Keratinocyte (primary cell): ENCODE measurements around the gene FHIT. TPM values are rescaled to one million over a fixed set of nuclear protein-coding genes. Genes with fewer than 3 reads are reported as not detected.

Experiments
- DNase-seq: peaks from one replicate; pipeline ENCODE4 v3.0.0-alpha.2; 2011; ENCODE audit warnings: low read depth, missing footprints, low spot score
- FAIRE-seq: peaks from 2 replicates; lab custom pipeline; 2011; peaks lifted over from hg19 to GRCh38; lab: Jason Lieb, UNC
- H2AFZ ChIP-seq: 2 replicates; pipeline ENCODE4 v1.6.0; 2012; ENCODE audit warnings: low read length, control low read depth, inconsistent platforms; ENCODE audit not compliant: control insufficient read depth
- H3K27ac ChIP-seq: 2 replicates; pipeline ENCODE4 v1.5.1; 2011; ENCODE audit warnings: low read length; ENCODE audit not compliant: control insufficient read depth, insufficient read depth
- H3K27me3 ChIP-seq: 3 replicates; pipeline ENCODE4 v1.6.0; 2011; ENCODE audit warnings: low read length; ENCODE audit not compliant: control insufficient read depth, insufficient read depth; ENCODE audit errors: extremely low read depth
- H3K36me3 ChIP-seq, 2 experiments: 2 replicates in 1 of 2; 3 replicates in 1 of 2; pipeline ENCODE4 v1.5.1; 2011; ENCODE audit warnings: low read length in 2 of 2, mild to moderate bottlenecking in 1 of 2; ENCODE audit not compliant: control insufficient read depth in 2 of 2, insufficient read depth in 2 of 2; ENCODE audit errors: extremely low read depth in 1 of 2
- H3K4me1 ChIP-seq: 3 replicates; pipeline ENCODE4 v1.5.1; 2011; ENCODE audit warnings: low read length; ENCODE audit not compliant: control insufficient read depth, insufficient read depth; ENCODE audit errors: extremely low read depth
- H3K4me2 ChIP-seq: 3 replicates; pipeline ENCODE4 v1.6.0; 2011; ENCODE audit warnings: low read depth, low read length; ENCODE audit not compliant: control insufficient read depth, insufficient read depth; ENCODE audit errors: extremely low read depth
- H3K4me3 ChIP-seq, 3 experiments: fragments of 200-600 bp in 1 of 3; sonication (generic) in 1 of 3; 2 replicates in 2 of 3; 3 replicates in 1 of 3; pipeline ENCODE4 v1.5.1; 2011 to 2016; ENCODE audit warnings: low read length in 3 of 3, mild to moderate bottlenecking in 3 of 3, control low read depth in 2 of 3, inconsistent platforms in 1 of 3, low read depth in 1 of 3, mixed read lengths in 1 of 3, mixed run types in 1 of 3, moderate library complexity in 1 of 3; ENCODE audit not compliant: control insufficient read depth in 2 of 3, insufficient read depth in 2 of 3; ENCODE audit errors: extremely low read depth in 1 of 3
- H3K79me2 ChIP-seq: 2 replicates; pipeline ENCODE4 v1.6.0; 2012; ENCODE audit warnings: low read length; ENCODE audit not compliant: control insufficient read depth, insufficient read depth
- H3K9ac ChIP-seq: 3 replicates; pipeline ENCODE4 v1.6.0; 2011; ENCODE audit warnings: low read length; ENCODE audit not compliant: control insufficient read depth, insufficient read depth; ENCODE audit errors: extremely low read depth
- H3K9me1 ChIP-seq: 3 replicates; pipeline ENCODE4 v1.6.0; 2011; ENCODE audit warnings: low read length; ENCODE audit not compliant: control insufficient read depth, insufficient read depth; ENCODE audit errors: extremely low read depth
- H3K9me3 ChIP-seq: 2 replicates; pipeline ENCODE4 v1.5.1; 2012; ENCODE audit warnings: low read depth, low read length; ENCODE audit not compliant: control insufficient read depth
- H4K20me1 ChIP-seq: 3 replicates; pipeline ENCODE4 v1.6.0; 2011; ENCODE audit warnings: low read length; ENCODE audit not compliant: control insufficient read depth, insufficient read depth; ENCODE audit errors: extremely low read depth
- EZH2 ChIP-seq: IDR thresholded peaks from one replicate; pipeline ENCODE4 v1.6.1; 2012; ENCODE audit warnings: inconsistent platforms, mild to moderate bottlenecking, low read length, moderate library complexity
- dilution Hi-C: fragments of 300-500 bp; cut with MboI; formaldehyde crosslinking; loops from one replicate; pipeline ENCODE4 v1.7.0; 2020; ENCODE audit warnings: low sequenced_read_pairs; ENCODE audit not compliant: extremely low pct_ligation_motif_present
- polyA plus RNA-seq, 5 experiments: library from polyadenylated mRNA; depleted of rRNA in 3 of 5; stranded (reverse) in 3 of 5; stranded (forward) in 1 of 5; unstranded in 1 of 5; fragments of >200 nt; gene quantifications; 1 replicate in 1 of 5; 2 replicates in 3 of 5; 3 replicates in 1 of 5; pipeline versions ENCODE4 v1.2.1 to v1.2.3, GENCODE V29; 2011 to 2012; ENCODE audit warnings: missing spikeins in 2 of 5, low read depth in 1 of 5, low replicate concordance in 1 of 5
- TF ChIP-seq, protein P1 (sequence below), 3 experiments: IDR thresholded peaks in 1 of 3; conservative IDR thresholded peaks in 1 of 3; optimal IDR thresholded peaks in 1 of 3; 2 replicates in 2 of 3; 3 replicates in 1 of 3; pipeline versions ENCODE3 to v1.5.1; 2011; ENCODE audit warnings: low read length in 3 of 3, mild to moderate bottlenecking in 3 of 3, moderate library complexity in 2 of 3, control low read depth in 1 of 3, inconsistent platforms in 1 of 3; ENCODE audit not compliant: insufficient read depth in 2 of 3; ENCODE audit errors: extremely low read depth in 1 of 3

FHIT gene
- polyA plus RNA-seq, 1 donor (not counting 4 experiments of a cell fraction or from before 2014, with no cell fraction given), result 2.2 TPM

DNA sequence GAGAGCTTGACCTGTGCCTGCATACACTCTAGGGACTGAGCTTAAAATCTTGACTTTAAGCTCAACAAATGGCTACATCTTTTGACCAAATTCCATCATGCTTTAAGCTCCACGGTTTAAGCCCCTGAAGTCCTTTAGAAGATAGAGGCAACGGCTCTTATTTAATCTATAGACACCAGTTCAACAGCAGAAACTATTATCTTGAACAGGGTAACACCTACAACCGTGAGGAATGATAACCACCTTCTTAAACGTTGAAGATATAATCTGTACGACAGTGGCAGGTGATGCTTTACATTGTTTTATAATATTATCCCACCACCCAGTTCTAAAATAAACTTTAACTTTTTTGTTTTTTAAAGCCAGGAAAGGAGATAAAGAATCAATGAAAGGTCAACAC, 1007.8 kb downstream of the FHIT start:
- TF ChIP-seq, protein P1, sequence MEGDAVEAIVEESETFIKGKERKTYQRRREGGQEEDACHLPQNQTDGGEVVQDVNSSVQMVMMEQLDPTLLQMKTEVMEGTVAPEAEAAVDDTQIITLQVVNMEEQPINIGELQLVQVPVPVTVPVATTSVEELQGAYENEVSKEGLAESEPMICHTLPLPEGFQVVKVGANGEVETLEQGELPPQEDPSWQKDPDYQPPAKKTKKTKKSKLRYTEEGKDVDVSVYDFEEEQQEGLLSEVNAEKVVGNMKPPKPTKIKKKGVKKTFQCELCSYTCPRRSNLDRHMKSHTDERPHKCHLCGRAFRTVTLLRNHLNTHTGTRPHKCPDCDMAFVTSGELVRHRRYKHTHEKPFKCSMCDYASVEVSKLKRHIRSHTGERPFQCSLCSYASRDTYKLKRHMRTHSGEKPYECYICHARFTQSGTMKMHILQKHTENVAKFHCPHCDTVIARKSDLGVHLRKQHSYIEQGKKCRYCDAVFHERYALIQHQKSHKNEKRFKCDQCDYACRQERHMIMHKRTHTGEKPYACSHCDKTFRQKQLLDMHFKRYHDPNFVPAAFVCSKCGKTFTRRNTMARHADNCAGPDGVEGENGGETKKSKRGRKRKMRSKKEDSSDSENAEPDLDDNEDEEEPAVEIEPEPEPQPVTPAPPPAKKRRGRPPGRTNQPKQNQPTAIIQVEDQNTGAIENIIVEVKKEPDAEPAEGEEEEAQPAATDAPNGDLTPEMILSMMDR (optimal IDR thresholded peaks at IDR 0.05 in 1 of 3, IDR thresholded peaks at IDR 0.05 in 1 of 3, conservative IDR thresholded peaks at IDR 0.05 in 1 of 3; ENCODE audit: extremely low read depth in 1 of 3, insufficient read depth in 2 of 3, low read length in 3 of 3), result no peak
- no peak for TF ChIP-seq EZH2
- Histone ChIP-seq H3K4me2 (no peak overlapping the region), H3K27ac (no peak overlapping the region), H3K79me2 (no peaks in the 10 kb centered on the region), H4K20me1 (no peaks in the 10 kb centered on the region), H3K4me1 (no peaks in the 10 kb centered on the region), H3K9me1 (no peaks in the 10 kb centered on the region), H3K9me3 (no peaks in the 10 kb centered on the region), H3K36me3 (no peaks in the 10 kb centered on the region), H3K27me3 (no peaks in the 10 kb centered on the region), H2AFZ (no peak overlapping the region), H3K9ac (no peak overlapping the region), H3K4me3 (no peak overlapping the region)
- DNase-seq (no peak), FAIRE-seq (no peak)
- dilution Hi-C loops, result no loop called here

DNA sequence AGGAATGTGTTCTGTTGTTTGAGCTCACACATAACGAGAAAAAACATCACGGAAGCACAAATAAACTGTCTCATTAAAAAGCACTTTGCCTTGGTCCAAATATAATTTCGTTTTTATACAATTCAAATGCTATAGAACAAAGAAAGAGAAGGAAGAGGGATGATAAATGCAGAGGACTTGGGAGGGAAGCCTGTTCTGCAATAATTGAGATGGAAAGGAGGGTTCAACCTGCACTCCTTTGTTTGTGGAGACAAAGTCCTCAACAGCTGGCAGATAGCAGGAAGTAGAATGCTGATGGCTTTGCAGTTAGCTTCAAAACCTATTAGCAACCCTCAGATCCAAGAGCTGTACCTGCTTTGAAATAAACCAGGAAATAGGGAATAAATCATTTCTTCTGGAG, 1010.8 kb downstream of the FHIT start:
- no peaks in the 10 kb centered on the region for H3K27me3 ChIP-seq
- DNase-seq (no peak), FAIRE-seq (no peak)
- H3K79me2 ChIP-seq, result no peaks in the 10 kb centered on the region
- no peaks in the 10 kb centered on the region for H4K20me1 ChIP-seq
- H3K4me2 ChIP-seq, result no peak overlapping the region
- H3K27ac ChIP-seq, result no peak overlapping the region
- no peak overlapping the region for H3K4me3 ChIP-seq
- dilution Hi-C loops, result no loop called here
- no peaks in the 10 kb centered on the region for H3K9me3 ChIP-seq
- H3K9ac ChIP-seq, result no peak overlapping the region
- TF ChIP-seq EZH2, result no peak
- TF ChIP-seq, protein P1 (optimal IDR thresholded peaks at IDR 0.05 in 1 of 3, IDR thresholded peaks at IDR 0.05 in 1 of 3, conservative IDR thresholded peaks at IDR 0.05 in 1 of 3; ENCODE audit: extremely low read depth in 1 of 3, insufficient read depth in 2 of 3, low read length in 3 of 3), result no peak
- H2AFZ ChIP-seq, result no peak overlapping the region
- H3K36me3 ChIP-seq, result no peaks in the 10 kb centered on the region
- H3K9me1 ChIP-seq, result no peaks in the 10 kb centered on the region
- no peaks in the 10 kb centered on the region for H3K4me1 ChIP-seq
